HG03378 (cell line): Measurements from ENCODE around the gene CDKN3.
"Not testable (repeated sequence)": the region's sequence is repeated elsewhere in the genome, so short reads cannot be mapped to it uniquely, and the experiment has no call there.

Source experiments
- ATAC-seq: cut with Tn5 transposase; IDR thresholded peaks from one replicate; pipeline ENCODE4 v1.9.1; 2021; ENCODE audit warnings: mild to moderate bottlenecking, moderate library complexity; ENCODE audit not compliant: unreplicated experiment

CDKN3 gene

DNA sequence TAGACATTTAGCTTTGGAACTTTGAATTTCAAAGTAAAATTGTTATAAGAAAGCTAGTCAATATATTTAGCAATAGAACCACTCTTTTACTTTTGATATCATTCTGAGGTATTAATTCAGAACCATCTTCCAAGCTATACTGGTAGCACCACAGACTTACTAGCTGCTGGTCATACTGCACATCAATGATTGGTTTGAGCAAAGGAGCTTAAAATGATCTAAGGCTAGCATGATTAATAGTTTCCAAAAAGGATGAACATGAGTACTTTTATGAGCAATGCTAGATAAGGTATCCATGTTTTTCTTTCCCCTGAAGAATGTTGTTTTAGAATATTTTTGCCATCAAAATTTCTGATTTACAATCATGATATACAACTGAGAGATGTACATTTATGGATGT lies 27.2 kb downstream of the CDKN3 start:
- no peak for ATAC-seq

DNA sequence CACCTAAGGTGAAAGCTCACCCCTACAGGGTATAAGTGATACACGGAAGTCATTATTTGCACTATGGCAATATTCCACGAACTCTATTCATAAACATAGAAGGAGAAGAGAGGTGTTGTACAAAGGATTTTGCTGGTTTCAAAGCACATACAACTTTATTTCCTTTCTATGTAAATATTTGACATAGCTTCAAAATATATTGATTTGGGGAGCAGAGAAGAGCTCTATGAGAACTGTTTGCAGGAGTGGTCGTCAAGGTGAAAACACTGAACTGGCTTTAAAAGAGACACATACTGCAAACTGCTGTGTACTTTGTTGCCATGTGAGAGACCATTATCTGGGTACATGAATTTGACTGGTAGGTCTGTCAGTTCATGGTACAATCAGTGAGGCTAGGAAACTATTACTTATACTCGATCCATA lies 27.7 kb downstream of the CDKN3 start:
- no peak for ATAC-seq

DNA sequence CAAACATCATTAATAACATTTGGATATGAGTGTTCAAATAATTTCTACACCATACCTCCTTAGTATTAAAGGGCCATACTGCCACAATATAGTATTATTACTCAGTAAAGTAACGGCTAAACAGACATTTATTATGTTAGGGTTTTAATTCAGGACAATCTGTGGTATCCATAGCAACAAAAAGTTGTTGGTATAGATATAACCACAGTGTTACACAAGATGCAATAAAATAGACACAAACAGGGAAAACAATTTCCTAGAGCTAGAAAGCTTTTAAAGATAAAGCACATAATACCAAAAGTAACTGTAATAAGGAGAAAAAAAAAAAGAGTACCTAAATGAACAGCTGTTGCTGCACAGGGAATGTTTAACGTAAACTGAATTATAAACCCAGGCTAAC lies 28.3 kb downstream of the CDKN3 start:
- ATAC-seq: no peak

DNA sequence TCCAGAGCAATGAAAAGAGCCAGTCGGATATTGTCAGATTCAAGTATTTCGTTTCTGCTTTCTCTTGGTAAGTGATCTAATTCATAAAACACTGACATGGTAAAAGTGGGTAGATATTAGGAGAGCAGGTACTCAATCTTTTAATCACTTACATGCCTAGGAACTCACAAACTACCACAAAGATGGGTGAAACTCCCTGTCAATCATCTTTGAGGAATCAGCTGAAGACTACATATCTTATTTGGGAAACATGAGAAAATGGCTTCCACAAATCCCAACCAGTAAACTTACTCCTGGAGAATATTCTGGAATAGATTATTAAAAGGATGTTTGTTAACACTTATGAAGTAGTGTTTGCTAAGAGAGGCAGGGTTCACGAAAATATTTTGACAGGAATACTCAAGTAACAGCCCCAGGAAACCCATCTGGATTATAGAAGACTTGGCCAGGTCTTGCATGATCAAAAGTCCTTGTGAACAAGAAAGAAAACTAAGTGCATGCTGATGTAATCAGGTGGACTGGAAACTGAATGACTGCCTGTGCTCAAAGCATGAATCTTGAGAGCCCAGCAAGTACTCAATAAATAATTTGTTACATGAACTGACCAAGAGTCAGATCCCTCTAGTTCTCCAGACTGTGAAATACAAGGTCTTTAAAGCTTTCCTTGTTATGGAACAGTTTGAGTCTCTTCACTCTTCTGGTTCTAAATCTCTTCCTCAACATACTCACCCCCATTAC lies 28.9 kb downstream of the CDKN3 start:
- ATAC-seq: no peak

DNA sequence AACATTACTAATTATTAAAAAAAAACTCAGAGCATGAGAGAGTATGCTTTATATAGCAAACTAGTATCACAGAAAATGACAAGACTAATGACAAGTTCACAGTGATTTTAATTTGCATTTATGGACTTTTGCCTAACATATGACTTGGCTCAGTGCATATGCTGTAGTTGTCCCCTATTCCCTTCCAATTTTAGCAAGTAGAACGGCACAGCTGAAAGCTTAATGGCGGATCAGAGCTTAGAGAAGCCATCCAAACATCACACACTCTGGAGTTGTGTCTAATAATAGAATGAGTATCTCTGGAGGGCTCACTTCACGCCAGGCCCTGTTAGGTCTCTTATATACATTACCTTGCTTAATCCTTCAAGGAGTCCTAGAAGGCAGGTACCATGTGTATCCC lies 31.1 kb downstream of the CDKN3 start:
- no peak for ATAC-seq

DNA sequence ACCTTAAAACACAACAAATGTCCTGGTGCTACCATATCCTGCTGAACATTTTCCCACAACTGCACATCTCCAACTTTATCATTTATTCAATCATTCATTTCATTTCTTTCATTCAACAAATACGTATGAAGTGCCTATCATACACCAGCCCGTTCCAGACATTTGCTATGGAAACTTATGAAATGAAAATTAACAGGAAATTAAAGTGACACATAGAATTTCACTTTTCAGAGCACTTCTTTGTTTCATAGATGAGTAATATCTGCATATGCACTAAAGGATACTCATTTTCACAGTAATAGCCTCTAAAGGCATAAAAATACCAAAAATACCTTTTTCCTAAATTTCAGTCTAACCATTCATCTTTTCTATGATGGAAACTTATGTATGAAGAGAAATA lies 31.7 kb downstream of the CDKN3 start:
- ATAC-seq: no peak

DNA sequence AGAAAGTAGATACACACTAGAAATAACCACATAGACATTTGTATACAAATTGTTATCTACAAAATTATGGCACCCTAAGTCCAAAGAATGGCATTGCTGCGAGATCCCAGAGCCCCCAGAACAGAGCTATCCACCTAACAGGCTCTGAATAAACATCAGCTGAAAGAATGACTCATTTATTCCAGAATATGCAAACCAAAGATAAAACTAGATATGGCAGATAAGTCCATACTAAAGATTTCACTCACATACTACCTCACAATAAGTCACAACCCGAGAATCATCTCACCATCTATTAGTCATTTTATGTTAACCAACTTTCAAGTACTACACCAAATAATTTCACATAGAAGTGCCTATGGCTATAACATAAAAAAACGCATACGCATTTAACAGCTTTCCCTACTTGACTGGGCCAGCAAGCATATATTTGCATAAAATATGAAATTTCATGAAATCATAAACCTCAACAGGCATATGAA lies 38.7 kb downstream of the CDKN3 start:
- peak; percentile 72 for ATAC-seq

DNA sequence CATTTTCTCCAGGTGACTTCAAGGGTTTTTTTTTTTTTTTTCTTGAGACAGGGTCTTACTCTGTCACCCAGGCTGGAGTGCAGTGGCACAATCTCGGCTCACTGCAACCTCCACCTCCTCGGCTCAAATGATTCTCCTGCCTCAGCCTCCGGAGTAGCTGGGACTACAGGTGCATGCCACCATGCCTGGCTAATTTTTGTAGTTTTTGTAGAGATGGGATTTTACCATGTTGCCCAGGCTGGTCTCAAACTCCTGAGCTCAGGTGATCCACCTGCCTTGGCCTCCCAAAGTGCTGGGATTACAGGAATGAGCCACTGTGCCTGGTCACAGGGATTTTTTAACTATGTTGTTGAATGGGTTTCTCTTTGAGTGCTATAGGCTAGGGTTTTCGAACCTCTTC lies 41.1 kb downstream of the CDKN3 start:
- not testable (repeated sequence) for ATAC-seq

DNA sequence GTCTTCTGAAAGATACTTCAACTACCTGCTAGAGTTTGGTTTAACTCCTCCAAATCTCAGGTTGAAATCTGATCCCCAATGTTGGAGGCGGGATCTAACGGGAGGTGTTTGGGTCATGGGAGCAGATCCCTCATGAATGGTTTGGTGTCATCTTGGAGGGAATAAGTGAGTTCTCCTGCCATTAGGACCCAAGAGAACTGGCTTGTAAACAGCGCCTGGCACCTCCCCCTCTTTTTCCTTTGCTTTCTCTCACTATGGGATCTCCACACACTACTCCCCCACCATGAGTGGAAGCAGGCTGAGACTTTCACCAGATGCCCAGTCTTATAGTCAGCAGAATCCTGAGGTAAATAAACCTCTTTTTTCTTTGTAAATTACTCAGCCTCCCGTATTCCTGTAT lies 41.9 kb downstream of the CDKN3 start:
- no peak for ATAC-seq

DNA sequence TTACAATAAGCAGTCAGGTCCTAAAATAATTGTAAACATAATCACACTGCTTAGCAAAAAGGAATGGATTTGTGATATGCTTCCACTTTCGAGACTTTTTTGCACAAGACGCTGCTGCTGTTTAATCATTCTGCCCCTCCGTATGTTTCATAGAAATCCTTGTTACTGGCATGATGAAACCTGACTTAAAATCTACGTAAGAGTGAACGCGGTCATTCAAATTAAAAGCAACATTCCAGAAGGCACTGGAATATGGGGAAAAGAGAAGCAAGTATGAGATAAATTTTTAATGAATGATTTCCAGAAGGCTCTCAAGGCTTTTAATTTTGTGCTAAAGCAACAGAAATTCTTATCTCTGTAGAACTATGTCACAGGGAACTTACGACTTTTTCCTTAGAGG lies 43.2 kb downstream of the CDKN3 start:
- no peak for ATAC-seq

DNA sequence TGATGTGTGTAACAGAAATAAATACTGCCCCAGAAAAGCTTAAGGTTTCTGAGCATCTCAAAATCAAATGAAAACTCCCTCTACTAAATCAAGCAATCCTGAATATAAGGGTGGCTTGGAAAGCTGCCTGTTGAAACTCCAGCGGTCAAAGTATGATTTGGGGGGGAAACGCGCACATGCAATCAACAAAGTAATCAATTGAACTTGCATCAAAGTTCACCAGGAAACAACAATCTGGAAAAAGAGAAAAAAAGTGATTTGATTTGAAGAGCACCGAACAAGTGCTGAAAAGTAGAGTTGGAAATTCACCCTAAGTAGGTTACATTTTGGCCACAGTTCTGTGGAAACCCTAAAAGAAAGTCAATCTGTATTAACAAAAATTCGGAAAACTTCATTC lies 43.7 kb downstream of the CDKN3 start:
- no peak for ATAC-seq

DNA sequence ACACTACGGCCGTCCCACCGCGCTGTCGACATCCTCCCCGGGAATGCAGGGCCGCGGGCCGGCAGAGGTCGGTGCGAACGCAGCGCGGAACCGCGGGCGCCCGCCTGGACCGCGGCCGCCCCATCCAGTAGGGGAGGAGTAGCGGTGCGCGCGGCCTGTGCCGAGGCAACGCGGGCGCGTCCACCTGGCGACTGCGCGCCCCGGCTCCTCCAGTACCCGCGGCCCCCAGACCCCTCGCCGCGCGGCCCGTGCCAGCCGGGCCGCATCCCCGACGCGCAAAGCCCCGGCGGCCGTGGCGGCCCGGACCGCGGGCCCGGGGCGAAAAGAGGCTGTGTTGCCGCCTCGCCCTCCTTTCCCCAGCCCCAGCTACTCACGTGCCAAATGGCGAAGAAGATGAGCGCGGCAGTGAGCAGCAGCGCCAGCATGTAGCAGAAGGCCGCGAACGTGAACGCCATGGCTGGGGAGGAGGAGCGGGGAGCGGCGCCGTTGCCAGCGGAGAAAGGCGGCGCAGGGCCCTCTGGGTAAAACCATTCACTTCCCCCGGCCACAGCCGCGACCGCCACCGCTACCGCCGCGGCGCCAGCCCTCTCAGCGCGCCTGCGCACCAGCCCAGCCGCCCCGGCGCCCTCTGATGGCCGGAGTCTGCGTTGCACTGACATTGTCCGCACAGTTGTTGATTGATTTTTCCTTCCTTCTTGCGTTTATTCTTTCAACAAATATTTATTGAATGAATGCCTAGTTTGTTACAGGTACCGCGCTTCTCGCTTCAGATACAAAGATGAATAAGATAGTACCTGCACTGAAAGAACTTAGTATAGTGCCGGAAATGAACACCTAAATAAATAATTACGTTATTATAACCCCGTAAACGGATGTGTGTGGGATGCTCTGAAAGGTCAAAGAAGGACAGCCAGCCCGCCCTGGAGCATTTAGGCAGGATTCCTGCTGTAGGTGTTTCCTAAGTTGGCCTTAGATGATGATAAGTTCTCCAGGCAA lies 44.4 kb downstream of the CDKN3 start, which contains the start of gene CNIH1:
Gene CNIH1 (minus strand): TSS at position 502 of the 996 bp plus-strand sequence. CDS start 47 bp downstream, at position 455.
- peak; percentile 80 for ATAC-seq

DNA sequence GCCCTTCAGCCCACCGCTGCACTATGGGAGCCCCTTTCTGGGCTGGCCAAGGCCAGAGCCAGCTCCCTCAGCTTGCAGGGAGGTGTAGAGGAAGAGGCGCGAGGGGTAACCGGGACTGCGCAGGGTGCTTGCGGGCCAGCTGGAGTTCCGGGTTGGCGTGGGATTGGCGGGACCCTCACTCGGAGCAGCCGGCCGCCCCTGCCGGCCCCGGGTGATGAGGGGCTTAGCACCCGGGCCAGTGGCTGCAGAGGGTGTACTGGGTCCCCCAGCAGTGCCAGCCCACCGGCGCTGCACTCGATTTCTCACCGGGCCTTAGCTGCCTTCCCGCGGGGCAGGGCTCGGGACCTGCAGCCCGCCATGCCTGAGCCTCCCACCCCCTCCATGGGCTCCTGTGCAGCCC lies 46.2 kb downstream of the CDKN3 start:
- not testable (repeated sequence) for ATAC-seq

DNA sequence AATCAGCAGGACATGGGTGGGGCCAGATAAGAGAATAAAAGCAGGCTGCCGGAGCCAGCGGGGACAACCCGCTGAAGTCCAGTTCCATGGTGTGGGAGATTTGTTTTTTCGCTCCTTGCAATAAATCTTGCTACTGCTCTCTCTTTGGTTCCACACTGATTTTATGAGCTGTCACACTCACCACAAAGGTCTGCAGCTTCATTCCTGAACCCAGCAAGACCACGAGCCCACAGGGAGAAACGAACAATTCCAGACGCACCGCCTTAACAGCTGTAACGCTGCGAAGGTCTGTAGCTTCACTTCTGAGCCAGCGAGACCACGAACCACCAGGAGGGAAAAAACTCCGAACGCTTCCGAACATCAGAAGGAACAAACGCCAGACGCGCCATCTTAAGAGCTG lies 47.2 kb downstream of the CDKN3 start:
- ATAC-seq: no peak

DNA sequence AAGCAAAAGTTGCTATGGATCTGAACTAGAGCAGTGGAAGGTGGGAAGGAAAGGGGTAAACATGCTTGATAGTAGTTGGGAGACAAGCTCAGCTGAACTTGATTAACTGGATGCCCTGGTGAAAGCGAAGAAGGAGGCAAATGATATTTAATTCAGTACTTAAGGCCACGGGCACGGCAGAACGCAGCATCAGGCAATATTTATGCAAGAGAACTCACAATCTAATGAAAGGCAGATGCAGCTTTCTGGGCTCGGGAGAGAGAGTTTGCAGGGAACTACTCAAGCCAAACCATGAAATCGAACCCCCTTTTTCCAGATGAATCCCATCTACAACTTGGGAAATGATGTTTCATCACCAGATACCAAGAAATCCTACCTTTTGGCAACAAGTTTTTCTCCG lies 47.9 kb downstream of the CDKN3 start:
- no peak for ATAC-seq

DNA sequence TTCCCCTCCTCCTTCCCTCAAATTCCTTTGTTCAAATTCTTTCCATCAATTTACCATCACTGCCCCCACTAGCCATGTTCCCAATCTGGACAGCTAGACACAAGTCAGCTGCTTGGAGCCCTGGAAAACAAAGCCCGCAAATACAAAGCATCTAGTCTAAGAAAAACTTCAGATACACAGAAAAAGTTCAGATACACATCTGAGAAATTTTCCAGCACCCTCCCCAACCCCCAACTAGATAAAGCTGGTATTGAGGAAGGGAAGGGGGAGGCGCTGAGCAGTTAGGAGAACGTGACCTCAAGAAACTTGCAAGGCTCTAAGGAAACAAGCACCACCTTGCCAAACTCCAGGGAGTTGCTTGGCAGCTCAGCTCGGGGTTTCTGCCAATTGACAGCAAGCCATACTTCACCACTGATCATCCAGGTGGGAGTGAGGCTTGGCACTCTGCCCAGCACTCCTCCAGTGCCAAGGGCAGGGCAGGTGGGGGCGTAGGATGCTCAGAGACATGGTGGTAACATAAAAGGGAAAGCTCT lies 49.4 kb downstream of the CDKN3 start:
- no peak for ATAC-seq

DNA sequence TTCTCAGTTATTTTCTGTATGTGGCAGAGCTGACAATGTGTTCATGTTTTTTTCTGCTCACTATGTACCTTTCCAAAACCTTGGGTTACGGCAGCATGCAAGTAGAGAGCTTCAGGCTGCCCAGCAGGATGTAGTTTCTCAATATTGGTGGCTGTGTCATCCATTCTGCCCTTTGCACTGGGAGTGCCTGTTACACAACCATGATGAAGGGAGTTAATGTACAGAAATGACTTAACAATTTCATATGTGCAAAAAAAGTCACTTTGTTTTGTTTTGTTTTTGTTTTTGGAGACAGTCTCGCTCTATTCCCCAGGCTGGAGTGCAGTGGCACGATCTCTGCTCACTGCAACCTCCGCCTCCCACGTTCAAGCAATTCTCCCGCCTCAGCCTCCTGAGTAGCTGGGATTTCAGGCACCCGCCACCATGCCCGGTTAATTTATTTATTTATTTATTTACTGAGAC lies 50.5 kb downstream of the CDKN3 start:
- ATAC-seq: no peak

DNA sequence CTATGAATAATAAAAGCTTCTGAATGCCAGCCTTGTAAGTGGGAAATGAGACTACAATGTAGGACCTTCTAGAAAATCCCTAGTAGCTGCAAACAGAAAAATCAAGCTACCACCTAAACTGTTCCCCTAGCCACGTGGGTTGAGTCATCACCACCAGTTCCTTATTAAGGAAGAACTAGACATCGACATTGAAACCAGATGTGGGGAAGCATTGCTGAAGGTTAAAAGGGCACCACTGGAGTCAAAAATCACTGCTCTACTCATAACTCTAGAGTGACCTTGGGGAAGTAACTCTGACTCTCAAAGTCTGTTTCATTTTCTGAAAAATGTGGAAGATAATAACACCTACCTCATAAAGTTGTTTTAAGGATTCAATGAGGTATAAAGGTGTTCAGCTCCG lies 53.7 kb downstream of the CDKN3 start:
- peak; percentile 80 for ATAC-seq

DNA sequence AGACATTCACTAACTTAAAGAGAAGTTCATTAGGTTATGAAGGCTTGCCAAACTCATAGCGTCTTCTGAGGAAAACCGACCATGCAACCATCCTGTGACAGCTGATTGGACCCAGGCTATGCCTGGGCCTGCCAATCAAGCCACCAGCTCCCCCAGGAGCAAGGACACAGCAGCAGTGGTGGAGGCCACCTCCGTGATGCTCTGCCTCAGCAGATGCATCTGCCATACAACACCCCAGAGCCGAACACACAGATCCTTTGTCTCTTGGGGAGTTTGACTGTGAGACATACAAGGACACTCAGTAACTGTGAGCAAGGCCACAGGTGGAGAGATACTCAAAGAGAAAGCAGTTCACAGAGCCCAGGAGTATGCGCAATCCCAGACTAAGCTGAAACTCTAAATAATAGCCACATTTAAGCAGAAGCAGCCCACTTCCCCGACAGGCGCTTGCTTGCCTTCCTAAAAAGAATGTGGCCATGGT lies 54.4 kb downstream of the CDKN3 start:
- no peak for ATAC-seq

DNA sequence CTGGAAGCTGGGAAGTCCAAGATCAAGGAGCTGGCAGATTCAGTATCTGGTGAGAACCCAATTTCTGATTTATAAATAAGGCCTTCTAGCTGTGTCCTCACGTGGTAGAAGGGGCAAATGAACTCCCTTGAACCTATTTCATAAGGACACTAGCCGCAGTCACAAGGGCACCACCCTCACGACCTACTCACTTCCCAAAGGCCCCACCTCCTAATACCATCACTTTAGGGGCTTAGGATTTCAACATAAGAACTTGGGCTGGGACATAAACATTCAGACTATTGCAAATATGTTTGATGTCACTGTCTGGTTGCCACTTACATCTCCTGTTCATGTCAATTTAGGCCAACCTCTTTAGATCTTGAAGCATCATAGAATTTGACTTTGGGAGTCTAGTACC lies 55.2 kb downstream of the CDKN3 start:
- ATAC-seq: no peak

DNA sequence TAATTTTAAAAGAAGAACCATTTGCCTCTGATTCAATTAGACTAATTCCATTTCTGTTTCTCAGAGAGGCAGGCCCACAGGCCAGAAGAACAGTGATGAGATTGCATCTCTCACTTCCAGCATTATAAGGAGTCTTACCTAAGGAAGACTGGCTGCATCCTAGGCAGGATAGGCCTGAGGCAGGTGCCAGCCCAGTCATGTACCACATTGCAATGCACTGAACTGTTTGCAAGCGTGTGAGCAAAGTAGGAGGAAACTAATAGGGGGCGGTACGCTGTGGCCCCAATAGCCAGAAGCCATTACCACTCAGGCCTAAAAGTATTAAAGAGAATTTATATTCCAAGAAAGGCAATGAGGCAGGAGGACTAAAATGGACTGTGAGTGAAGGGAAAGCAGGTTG lies 56.4 kb downstream of the CDKN3 start:
- no peak for ATAC-seq
